Stimulated activated CD8-positive, alpha-beta memory T cell treated with anti-CD3 and anti-CD28 coated beads, Interleukin-12 subunit alpha, Interleukin-12 subunit beta, amount 100 ng/mL, for 24 hours (primary cell): ENCODE measurements around the gene SLC1A4.
"Not testable (repeated sequence)": the region's sequence is repeated elsewhere in the genome, so short reads cannot be mapped to it uniquely, and the experiment has no call there.

Source experiments
- DNase-seq: peaks from one replicate; pipeline ENCODE4 v3.0.0-alpha.2; 2020; ENCODE audit errors: extremely low read depth

Gene SLC1A4

DNA sequence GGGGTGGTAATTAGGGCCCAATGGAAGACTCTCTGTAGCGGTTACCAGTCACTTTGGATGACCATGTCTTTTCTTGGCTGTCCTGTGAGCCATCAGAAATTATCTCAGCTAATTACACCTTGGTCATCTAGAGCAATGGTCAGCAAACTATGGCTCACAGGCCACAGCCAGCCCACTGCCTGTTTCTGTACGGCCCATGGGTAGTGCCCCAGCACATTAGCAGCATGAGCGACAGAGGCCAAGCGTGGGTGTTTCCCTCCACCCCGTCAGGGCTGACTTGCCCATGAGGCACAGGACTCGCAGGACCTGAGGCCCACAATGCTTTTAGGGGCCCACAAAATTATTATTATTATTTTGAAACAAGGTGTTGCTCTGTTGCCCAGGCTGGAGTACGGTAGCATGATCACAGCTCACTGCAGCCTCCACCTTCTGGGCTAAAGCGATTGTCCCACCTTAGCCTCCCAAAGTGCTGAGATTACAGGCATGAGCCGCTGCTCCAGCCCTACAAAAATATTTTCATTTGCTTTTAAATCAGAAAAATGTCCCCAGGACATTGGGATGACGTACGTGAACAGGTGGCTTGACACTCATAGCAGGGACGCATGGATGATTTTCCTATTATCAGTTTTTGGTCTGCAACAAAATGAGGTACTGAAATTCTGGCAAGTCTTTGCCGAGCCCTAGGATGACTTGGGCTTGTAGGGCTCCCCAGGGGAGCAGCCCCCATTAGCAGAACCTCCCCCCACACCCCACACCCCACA is 37.7 kb downstream of the SLC1A4 start:
- no peak for DNase-seq

DNA sequence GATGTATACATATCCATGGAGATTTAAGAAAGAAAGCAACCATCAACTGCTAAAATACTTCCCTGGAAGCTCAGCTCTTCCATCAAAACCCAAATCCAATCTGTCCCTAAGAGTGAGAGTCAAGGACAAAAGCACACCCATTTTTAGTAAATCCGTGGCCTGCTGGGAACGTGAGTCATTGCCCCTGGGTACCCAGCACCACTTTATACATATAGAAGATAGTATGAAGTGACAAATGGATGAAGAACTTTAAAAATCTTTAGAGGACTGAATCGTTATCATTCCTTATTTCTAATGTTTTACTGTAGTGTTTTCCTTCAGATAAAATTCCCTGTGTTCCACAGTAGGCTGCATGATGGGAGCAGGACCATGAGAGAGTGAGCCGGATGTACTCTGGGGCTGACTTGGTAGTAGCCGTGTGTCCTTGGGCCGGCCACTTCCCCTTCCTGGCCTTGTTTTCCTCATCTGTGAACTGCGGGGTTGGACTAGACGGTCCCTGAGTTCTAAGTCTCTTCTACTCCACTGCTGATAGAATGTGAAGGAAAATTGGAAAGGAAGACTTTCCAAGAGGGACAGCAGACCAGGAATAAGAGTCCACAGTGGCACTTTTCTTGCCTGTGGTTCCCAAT is 38.5 kb downstream of the SLC1A4 start:
- no peak for DNase-seq

DNA sequence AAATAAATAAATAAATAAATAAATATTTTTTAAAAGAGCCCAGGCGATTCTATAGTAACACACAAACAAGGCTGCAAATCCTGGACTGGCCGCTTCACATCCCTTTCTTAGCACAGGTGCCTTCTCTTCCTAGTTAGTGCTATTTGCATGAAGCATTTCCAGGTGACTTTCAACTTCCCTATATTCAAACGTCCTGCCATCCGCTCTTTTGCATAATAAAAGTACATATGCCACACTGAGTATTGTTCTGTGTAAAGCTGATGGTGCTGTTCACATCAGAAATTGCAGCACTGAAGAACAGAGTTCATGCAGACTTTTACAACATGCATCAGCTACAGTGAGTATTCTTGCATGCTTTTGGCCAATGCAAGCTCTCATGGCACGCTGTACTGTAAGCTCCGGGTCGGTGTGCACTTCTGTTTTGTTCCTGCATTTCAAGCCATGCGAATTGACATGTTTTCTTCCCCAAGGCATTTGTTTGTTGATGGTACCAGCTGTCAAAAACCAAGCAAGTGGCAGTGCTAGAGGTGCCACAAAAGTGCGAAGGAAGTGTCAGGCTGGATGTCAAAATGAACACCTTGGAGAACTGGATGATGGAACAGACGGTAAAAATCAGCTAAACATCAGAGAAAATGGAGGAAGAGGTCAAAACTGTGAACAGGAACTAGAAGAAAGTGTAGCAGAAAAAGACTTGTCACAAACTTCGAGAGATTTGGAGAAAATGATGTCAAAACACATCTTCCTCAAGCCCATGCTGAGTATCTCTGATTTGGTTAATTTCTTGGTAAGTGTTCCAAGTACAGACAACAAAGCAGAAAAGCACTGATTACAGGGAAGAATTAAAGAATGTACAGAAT is 41.5 kb downstream of the SLC1A4 start:
- DNase-seq: no peak

DNA sequence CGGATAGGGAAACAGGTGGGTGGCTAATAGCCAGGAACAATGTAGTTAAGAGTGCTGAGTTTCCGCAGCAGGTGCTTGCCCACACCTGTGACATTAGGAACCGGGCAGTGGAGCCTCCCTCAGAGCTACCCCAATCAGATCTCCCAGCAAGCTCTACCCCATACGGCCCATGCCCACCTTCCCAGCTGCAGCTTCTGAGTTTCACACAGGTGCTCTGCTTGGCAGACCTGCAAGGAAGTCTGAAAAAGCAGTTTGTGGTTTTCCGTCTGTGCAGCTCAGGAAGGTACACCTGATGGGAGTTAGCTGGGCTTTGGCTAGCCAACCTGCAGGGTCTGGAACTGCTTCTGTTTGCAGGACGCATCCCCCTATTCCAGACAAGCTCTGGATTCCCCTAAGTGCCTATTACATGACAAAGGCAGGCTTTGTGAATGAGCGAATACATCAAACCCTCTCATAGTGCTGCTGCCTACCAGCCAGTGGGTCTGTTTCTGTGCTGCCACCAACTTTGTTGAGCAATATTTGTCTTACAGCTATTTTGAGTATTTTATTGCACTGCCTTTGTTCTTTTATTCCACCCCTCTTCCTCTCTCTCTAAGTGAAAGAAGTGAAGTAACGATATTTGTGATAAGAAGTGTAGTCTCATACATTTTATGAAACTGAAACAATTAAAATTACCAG is 42.3 kb downstream of the SLC1A4 start:
- DNase-seq: no peak

DNA sequence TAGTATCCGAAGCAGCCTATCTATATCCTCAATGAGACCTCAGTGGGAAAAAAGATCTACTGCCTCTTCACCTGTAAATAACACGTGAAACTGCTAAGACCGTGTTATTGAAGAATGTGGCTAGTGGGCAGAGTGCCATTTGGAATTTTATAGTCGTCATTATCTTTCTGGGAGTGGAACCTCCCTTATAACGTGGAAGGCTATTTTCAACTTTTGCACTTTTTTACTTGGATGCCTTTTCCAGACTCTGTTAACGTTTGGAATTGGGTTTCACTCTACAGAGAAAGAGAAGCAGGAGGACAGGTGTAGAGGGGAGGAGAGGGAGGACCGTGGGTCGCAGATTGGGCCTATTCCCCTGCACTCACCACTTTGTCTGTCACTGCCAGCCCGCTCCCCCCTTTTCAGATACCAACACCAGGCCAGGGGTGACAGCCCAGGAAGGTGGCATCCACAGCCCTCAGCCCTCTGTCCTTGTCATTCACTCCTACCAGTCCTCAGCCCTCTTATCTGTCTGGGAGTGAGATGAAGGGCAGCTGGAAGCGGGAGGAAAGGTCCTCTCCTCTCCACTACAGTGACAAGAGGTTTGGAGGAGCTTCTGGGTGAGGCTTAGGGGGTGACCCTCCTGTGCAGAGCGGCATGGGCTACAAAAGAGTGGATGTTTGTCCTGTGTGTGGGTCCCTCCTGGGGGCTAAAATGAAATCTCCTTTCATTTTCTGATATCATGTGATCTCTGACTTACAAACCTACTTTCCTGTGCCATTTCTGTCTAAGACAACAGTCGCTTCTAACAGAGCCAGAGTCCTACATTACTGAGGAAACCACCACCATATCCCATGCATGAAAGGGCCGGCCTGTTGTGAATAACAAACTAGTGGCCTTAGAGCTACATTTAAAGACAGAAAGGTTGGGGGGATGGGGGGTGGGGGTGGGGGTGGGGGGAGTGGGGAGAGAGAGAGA is 43.1 kb downstream of the SLC1A4 start:
- no peak for DNase-seq

DNA sequence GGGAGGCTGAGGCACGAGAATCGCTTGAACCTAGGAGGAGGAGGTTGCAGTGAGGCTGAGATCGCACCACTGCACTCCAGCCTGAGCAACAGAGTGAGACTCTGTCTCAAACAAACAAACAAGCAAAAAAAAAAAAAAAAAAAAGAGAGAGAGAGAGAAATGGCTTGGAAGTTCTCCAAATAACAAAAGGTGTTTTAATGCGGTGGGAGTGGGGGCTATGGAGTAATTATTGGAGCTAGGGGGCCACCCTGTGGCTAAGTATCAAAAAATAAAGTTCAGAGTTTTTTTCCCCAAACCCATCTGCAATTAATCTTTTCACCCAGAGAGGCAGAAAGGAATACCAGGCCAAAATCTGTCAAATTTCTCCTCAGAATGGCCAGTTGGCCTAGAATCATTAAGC is 44.0 kb downstream of the SLC1A4 start:
- no peak for DNase-seq

DNA sequence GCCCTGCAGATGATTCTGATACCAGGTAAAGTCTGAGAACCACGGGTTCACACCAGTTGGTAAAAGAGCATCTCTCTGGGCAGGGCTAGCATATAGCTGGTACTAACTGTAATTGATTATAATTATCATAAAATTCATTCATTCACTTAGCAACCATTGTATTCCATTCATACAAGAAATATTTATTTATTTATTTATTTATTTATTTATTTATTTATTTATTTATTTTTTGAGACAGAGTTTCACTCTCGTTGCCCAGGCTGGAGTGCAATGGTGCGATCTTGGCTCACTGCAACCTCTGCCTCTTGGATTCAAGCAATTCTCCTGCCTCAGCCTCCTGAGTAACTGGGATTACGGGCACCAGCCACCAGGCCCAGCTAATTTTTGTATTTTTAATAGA is 44.5 kb downstream of the SLC1A4 start:
- DNase-seq: not testable (repeated sequence)

DNA sequence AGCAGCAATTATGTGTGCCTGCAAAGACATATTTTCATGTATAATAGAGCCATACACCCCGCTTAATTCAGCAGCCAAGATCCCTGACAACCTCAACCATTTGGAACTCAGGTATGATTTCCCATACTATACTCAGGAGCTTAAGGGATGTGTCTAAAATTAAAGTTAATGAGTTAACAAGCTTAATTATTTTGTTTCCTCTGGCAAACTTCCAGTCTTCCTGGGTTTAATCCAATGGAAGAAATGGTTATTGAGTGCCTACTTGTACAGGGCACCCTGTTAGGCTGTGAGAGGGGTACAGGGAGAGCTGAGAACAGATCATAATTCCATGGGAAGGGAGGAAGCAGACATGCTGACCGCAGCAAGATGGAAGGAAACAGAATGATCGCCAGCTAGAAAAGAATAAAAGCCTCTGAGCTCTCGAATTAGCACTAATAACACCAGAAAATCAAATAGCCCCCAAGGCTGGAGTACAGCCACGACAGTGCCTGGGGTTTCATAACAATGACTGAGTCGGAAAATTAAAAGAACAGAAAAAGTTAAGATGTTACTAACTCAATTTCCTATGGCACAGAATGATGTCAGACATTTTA is 46.2 kb downstream of the SLC1A4 start:
- DNase-seq: no peak

DNA sequence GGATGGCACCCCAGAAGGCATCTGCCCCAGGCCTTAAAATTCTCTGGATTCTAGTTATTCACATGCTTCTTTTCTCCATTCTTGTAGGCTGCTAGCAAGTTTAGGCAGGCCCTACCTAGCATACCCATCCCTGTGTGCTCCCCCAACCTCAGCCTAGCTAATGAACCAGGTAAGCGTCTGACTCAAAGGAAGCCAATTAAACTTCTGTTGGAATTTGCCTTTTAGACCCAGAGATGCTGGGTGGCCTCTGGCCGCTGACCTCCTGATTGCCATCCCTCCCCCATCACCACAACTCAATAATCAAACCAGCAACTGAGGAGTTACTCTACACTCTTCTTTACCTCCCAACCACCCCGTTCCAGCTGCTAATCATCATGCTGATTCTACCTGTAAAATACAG is 48.0 kb downstream of the SLC1A4 start:
- DNase-seq: no peak

DNA sequence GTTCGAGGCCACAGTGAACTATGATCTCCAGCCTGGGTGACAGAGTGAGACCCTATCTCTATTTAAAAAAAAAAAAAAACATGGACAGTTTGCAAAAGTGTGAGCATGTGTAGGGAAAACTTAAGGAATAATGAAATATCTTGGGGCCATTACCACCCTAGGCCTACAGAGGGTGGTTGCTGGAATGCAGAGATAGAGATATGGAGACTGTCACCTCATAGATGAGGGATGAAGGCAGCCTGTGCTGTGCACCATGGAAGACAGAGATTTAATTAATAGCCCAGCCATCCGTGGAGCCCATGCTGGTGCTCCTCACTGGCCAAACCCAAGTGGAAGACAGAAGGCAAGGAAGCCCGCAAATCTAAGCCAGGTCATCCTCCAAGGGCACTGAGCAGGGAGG is 50.4 kb downstream of the SLC1A4 start:
- no peak for DNase-seq

DNA sequence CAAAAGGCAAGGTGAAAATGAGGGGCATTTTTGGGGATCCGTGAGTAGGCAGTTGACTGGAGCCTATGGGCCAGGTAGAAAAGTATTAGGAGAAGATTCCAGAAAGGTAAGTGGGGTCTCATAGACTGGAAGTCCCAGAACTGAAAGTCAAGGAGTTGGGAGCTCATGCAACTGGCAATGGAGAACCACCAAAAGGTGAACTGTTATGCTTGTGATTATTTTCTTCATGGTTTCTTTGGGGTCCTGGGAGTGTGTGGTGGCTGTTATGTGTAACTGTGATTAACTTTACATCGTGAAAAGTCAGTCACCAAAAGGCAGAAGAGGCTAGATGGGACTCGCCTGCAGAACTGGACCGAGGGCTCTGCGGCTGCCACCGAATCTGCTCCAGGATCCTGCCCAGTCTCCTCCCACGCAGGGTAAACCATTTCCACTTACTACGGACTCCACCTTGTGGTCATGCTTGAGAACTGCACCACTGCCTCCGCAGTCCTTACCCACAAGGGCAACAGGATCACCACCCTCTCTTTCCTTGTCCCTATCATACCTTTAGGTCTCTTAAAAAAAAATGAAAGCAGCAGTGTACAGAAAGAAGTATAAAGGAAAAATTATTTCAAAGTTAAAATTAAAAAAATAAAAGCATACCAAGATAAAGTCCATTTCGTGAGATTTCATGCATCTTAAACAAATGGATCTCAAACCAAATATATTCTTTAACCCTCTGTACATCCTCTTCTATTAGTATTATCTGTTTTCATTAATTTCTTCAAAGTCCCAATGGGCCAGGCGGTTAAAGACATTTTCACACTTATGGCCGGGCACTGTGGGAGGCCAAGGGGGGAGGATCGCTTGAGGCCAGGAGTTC is 51.4 kb downstream of the SLC1A4 start:
- peak; percentile 34 for DNase-seq

DNA sequence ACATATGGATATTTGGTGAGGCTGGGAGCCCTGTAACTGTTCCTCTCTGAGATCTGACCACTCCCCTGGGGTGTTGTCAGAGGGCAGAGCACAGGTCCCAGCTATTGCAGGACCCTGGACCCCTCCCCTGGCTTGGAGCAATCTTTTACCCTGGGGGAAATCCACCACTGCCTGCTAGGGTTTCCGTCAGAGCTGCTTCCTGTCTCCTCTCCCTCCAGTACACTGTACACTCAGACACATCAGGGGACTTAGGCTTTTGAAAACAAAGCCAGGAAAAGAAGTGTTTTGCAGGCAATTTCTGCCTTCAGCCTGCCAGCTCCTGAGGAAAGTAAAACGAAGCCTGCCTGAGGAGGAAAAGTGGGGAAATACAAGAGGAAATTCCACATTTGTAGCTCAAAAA is 53.8 kb downstream of the SLC1A4 start:
- DNase-seq: no peak

DNA sequence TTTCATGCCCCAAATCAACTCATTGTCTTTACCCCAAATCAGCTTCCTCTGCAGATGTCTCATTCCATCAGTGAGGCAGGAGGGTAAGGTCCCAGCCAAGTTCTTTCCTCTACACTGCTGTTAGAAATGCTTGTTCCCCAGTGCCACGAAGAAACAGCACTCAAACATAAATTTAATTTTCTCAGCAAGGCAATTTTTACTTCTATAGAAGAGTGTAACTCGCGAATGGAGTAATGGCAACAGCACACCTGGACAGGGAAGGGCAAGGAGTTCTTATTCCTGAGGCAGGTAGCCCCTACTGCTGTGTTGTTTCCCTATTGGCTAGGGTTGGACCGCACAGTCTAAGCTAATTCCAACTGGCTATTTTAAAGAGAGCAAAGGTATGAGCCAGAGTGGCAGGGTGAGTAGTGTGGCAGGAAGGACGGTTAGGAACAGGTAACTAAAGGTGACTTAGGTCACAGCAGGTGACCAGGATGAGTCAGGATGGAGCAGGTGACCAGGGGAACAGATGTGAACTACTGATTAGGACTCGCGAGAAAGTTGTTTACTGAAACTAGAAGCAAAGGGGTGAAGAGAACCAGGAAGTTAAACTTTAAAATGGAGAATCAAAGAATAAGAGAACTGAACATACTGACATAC is 55.0 kb downstream of the SLC1A4 start:
- no peak for DNase-seq

DNA sequence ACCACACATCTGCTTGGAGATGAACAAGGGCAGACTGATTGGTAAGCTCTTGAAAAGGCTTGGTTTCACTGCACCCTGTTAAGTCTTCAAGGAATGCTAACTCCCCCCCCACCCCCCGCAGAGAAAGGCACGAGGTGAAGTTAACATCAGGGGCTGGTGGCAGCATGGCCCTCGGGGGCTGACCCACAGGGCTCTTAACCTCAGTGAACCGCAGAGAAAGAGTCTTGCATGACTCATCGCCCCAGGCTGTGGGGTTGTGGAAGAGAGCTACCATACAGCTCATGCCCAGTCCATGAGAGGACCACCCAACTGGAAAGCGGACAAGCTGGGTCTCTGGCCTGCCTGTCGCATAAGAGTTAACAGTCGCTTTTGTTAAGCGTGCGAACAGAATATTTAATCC is 56.5 kb downstream of the SLC1A4 start:
- no peak for DNase-seq

DNA sequence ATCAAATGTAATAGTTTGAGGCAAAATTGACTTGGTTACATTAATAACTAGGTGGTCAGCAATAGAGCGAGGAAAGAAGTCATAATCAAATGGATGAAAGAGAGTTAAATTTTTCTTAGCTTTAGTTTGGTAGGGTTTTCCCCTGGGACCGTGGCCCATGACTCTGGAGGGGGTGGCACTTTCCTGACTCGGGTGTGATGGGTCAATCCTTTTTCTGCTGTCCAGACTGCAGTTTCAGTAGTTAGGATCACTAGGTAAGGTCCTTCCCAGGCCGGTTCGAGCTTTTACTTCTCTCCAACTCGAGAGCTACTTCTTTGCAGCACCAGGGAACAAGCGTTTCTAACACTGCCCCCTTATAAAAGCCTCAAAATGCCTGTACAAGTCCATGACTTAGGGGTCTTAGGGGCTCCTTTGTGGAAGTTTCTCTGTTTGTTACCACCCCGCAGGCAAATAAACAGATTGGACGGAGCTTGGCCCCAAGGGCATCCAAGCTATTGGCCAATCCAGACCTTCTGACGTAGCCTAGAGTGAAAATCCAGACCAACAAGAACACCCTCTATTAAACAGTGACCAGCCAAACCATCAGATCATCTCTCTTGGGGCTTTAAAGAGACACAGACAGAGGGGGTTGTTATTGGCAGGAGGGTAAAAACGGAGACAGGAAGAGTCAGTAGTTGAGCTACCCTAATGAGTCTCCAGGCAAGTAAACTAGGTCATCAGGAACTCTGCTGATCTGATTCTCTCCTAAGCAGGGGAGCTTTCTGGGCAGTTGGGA is 57.6 kb downstream of the SLC1A4 start:
- DNase-seq: no peak

DNA sequence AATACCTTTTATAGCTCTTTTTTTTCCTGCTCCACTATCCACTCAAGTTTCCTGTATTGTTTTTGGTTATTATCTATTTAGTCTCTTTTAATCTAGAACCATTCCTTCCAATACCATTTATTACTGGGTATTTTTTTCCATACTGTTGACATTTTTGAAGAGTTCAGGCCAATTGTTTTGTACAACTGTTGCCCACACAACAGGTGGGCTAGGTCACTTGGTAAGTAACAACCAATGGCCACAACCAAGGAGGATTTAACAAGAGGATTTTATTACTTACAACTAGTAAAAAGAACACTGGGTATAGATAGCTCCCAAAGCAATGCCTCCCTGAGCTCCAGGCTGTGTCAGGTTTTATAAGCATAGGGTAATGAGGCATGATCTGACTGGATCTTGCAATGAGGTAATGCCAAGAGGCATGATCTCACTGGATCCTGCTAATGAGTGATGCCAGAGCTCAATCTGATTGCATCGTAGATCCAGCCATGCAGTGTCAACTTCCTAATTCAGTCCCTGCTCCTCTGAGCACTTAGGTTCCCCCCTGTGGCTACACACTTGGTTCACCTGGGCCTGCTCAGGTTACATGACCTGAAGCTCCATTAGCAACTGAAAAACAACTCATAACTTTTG is 59.9 kb downstream of the SLC1A4 start:
- no peak for DNase-seq

DNA sequence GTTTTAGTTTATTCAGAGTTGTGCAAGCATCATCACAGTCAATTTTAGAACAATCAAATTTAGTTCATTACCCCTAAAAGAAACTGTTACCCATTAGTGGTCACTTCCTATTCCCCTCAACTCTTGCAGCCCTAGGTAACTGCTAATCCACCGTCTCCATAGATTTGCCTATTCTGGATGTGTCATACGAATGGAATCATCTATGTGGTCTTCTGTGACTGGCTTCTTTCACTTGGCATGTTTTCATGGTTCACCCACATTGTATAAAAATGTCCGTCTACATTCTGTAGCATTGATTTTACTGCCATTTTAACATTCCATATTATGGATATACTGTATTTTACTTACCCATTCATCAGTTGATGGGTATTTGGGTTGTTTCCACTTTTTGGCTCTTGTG is 61.7 kb downstream of the SLC1A4 start:
- DNase-seq: no peak

DNA sequence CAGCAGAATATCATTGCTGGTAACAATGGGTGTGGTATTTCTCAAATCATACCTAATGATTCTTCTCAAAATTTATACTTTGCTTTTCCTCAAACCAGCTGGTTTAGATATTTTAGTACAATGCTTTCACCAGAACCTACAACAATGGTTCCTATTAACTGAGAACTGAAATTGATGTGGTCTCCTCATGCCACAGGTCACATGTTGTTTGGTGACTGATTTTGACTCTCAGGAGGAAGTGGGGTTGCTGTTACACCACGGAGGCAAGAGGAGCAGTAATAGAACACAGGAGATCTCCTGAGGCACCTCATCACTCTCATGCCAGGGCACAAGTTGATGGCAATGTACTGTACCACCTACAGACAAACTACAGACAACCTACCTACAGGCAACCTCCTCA is 64.0 kb downstream of the SLC1A4 start:
- no peak for DNase-seq
